ENCODE measurements around the gene CFAP74. TPM values are rescaled to one million over a fixed set of nuclear protein-coding genes. Genes with fewer than 3 reads are reported as not detected.

Gene CFAP74
- total RNA-seq, 4 donors from 2014 or later: 0.24 TPM; not detected in 3

GRCh38 chr1:1968767-1969504 lies 34.6 kb downstream of the CFAP74 start:
- ATAC-seq (ENCODE audit: low FRiP score): no peak
- DNase-seq (ENCODE audit: low spot score): no peak
- TF ChIP-seq, protein P1, sequence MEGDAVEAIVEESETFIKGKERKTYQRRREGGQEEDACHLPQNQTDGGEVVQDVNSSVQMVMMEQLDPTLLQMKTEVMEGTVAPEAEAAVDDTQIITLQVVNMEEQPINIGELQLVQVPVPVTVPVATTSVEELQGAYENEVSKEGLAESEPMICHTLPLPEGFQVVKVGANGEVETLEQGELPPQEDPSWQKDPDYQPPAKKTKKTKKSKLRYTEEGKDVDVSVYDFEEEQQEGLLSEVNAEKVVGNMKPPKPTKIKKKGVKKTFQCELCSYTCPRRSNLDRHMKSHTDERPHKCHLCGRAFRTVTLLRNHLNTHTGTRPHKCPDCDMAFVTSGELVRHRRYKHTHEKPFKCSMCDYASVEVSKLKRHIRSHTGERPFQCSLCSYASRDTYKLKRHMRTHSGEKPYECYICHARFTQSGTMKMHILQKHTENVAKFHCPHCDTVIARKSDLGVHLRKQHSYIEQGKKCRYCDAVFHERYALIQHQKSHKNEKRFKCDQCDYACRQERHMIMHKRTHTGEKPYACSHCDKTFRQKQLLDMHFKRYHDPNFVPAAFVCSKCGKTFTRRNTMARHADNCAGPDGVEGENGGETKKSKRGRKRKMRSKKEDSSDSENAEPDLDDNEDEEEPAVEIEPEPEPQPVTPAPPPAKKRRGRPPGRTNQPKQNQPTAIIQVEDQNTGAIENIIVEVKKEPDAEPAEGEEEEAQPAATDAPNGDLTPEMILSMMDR (IDR thresholded peaks at IDR 0.05): no peak

GRCh38 chr1:1967879-1968278 lies 35.7 kb downstream of the CFAP74 start:
- ATAC-seq (ENCODE audit: low FRiP score): no peak
- TF ChIP-seq, protein P1 (IDR thresholded peaks at IDR 0.05): no peak

DNA sequence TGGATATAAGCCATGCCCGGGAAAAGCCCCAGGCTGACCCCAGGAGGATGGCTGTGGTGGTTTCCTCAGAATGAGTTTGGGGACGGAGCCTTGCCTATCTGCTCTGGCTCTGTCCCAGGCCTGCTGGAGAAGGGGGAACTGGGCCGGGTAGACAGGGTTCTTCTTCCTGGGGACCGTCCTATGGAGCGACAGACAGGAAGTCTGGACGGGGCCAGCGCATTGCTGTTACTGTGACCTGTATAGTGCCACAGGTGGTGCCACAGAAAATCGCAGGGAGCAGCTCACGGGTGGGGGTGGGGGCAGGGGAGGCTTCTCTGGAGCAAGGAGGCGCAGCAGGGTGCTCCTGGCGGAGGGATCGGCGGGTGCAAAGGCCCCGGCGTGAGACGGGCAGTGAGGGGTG lies 36.4 kb downstream of the CFAP74 start:
- ATAC-seq (ENCODE audit: low FRiP score): no peak
- DNase-seq (ENCODE audit: low spot score): no peak
- TF ChIP-seq, protein P1 (IDR thresholded peaks at IDR 0.05): no peak

More at GRCh38 chr1:1967879-1968278, 35.7 kb downstream of the CFAP74 start:
- no peak for DNase-seq (ENCODE audit: low spot score)

DNA sequence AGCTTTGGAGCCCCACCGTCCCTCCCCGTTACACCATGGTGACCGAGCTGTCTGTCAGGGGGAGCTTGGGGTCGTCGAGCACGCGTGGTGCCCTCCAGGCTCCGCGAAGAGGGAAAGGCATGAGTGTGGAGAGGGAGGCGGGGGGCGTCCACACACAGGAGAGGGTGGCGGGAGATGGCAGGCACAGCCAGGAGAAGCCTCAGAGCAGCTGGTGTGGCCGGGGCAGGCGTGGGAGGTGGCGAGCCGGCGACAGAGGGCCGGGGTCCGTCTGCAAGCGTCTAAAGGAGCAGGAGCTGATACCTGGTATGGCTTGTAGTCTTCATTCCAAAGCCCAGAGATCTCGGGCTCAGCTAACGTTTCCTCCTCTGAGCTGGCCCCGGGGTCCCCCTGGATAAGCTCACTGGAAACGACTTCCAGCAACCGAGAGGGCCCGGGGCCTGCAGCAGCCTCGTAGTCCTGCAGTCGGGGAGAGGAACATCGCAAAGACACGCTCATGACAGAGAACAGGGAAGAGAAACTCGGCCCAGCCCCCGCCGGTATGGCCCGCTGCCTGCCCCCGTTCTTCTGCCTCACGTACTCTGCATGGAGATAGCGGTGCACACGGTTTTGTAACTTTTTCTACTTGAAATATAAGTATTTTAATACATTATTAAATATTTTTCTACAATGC lies 37.4 kb downstream of the CFAP74 start:
- TF ChIP-seq, protein P1 (IDR thresholded peaks at IDR 0.05): no peak
- no peak for ATAC-seq (ENCODE audit: low FRiP score)

GRCh38 chr1:1965546-1965945 lies 38.0 kb downstream of the CFAP74 start:
- TF ChIP-seq, protein P1 (IDR thresholded peaks at IDR 0.05): no peak
- ATAC-seq (ENCODE audit: low FRiP score): no peak
- no peak for DNase-seq (ENCODE audit: low spot score)

More for the DNA sequence above, 37.4 kb downstream of the CFAP74 start:
- no peak for DNase-seq (ENCODE audit: low spot score)

DNA sequence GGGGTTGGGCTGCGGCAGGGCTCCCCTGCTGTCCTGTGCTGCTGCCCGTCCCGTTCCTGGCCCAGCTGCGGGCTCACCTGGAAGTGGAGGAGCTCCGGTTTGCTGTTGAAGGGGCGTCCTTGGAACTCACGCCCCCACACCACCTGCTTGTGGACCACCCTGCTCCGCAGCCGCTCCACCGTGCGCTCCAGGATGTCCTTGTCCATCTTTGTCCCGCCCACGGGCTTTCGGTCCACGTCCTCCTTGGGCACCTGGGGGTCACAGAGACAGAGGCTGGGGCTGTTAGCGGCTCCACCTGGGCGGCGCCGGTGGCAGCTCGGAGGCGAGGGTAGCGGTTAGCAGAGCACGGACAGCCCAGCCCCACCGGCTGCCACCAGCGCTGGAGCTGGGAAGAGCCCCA lies 38.8 kb downstream of the CFAP74 start:
- TF ChIP-seq, protein P1 (IDR thresholded peaks at IDR 0.05): no peak
- DNase-seq (ENCODE audit: low spot score) (no peak), ATAC-seq (ENCODE audit: low FRiP score) (no peak)

DNA sequence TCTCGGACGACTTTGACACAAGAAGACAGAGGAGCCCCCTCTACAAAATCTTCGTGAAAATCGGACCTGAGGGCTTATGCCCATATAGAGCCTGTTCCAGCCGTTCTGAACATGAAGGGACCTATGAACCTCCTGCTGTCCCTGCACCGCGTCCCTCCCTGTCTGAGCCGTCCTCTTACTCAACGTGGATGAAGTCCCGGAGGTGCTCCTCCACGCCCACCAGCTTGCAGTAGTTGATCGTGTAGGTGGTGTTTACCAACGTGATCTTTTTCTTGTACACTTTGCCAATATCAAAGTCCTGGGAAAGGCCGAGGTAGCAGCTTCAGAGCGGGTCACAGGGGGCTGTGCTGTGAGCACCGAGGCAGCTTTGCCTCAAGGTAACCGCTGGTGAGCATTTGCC lies 40.0 kb downstream of the CFAP74 start:
- TF ChIP-seq, protein P1 (IDR thresholded peaks at IDR 0.05): no peak
- DNase-seq (ENCODE audit: low spot score): no peak

More for the DNA sequence above, 40.0 kb downstream of the CFAP74 start:
- ATAC-seq (ENCODE audit: low FRiP score): no peak
